ENCODE results near the gene IMMP2L. TPM values are rescaled to one million over a fixed set of nuclear protein-coding genes. Genes with fewer than 3 reads are reported as not detected.
A peak's percentile ranks its signal among the peaks of the same experiment; 100 is the strongest.

Gene IMMP2L
- total RNA-seq, 1 experiment from 2014 or later: 13.6 TPM

GRCh38 chr7:110850224-110850623 is 712.1 kb downstream of the IMMP2L start:
- ChIA-PET POLR2A (no interaction called here), CTCF (no interaction called here)
- peak; percentile 92 for ATAC-seq
- Mint-ChIP-seq H3K27ac (no peak overlapping the region), H3K4me3 (no peak overlapping the region), H3K27me3 (ENCODE audit: low read depth) (peaks cover 2% of the 10 kb centered on the region; the same call in 1 of the 2 replicates), H3K4me1 (peaks cover 10% of the 10 kb centered on the region), H3K36me3 (peaks cover 23% of the 10 kb centered on the region), H3K9me3 (peaks cover 38% of the 10 kb centered on the region)
- no peak for DNase-seq (ENCODE audit: low spot score)
- TF ChIP-seq CREB1 (CRISPR knock-in tag; IDR thresholded peaks at IDR 0.05) (no peak), ZNF138 (CRISPR knock-in tag; conservative IDR thresholded peaks at IDR 0.05) (no peak), STAT6 (CRISPR knock-in tag; conservative IDR thresholded peaks at IDR 0.05; ENCODE audit: low read depth) (no peak), ZNF281 (CRISPR knock-in tag; IDR thresholded peaks at IDR 0.05) (no peak), PREB (CRISPR knock-in tag; IDR thresholded peaks at IDR 0.05; ENCODE audit: borderline replicate concordance) (no peak), CREM (CRISPR knock-in tag; IDR thresholded peaks at IDR 0.05) (no peak)

GRCh38 chr7:110842796-110843195 is 719.5 kb downstream of the IMMP2L start:
- Mint-ChIP-seq H3K27me3 (ENCODE audit: low read depth) (peaks cover 5% of the 10 kb centered on the region), H3K4me1 (peaks cover 30% of the 10 kb centered on the region), H3K36me3 (no peaks in the 10 kb centered on the region), H3K9me3 (peaks cover 2% of the 10 kb centered on the region), H3K27ac (no peak overlapping the region), H3K4me3 (no peak overlapping the region)
- CTCF ChIA-PET: no interaction called here
- ATAC-seq (no peak), DNase-seq (ENCODE audit: low spot score) (no peak)
- POLR2A ChIA-PET: no interaction called here
- TF ChIP-seq USF2 (CRISPR knock-in tag; IDR thresholded peaks at IDR 0.05) (no peak), FOXP1 (CRISPR knock-in tag; IDR thresholded peaks at IDR 0.05; ENCODE audit: borderline replicate concordance) (no peak), CREB1 (CRISPR knock-in tag; IDR thresholded peaks at IDR 0.05) (no peak), CTCF (IDR thresholded peaks at IDR 0.05) (no peak), GTF2I (CRISPR knock-in tag; conservative IDR thresholded peaks at IDR 0.05) (no peak), E2F4 (CRISPR knock-in tag; IDR thresholded peaks at IDR 0.05; ENCODE audit: borderline replicate concordance, low read depth) (no peak), ARID4B (CRISPR knock-in tag; IDR thresholded peaks at IDR 0.05; ENCODE audit: borderline replicate concordance) (no peak), ZNF425 (CRISPR knock-in tag; conservative IDR thresholded peaks at IDR 0.05) (no peak), NFATC4 (CRISPR knock-in tag; IDR thresholded peaks at IDR 0.05) (no peak)

Data from WTC11 (cell line).